Mesenchymal stem cell (in vitro differentiated cells and primary cell): Measurements from ENCODE around the gene PAQR9.

Experiments used
- DNase-seq: peaks from one replicate; pipeline ENCODE4 v3.0.0-alpha.2; 2013
- H2AFZ ChIP-seq: one replicate; pipeline ENCODE4 v1.6.1; 2013; ENCODE audit warnings: low read depth, mild to moderate bottlenecking, control low read depth, inconsistent platforms, low read length, moderate library complexity
- H2AK5ac ChIP-seq: 2 replicates; pipeline ENCODE4 v1.6.1; 2013; ENCODE audit warnings: low read length, moderate library complexity, mild to moderate bottlenecking, inconsistent platforms; ENCODE audit not compliant: severe bottlenecking
- H2BK120ac ChIP-seq: one replicate; pipeline ENCODE4 v1.6.1; 2013; ENCODE audit warnings: low read depth, mild to moderate bottlenecking, inconsistent platforms, low read length, moderate library complexity
- H2BK12ac ChIP-seq, 2 experiments: one replicate each; pipeline ENCODE4 v1.6.1; 2013; ENCODE audit warnings: inconsistent platforms in 2 of 2, low read length in 2 of 2, mild to moderate bottlenecking in 2 of 2, moderate library complexity in 2 of 2, control low read depth in 1 of 2
- H2BK15ac ChIP-seq: one replicate; pipeline ENCODE4 v1.6.1; 2013; ENCODE audit warnings: mild to moderate bottlenecking, low read depth, inconsistent platforms; ENCODE audit not compliant: poor library complexity, severe bottlenecking
- H2BK5ac ChIP-seq: 2 replicates; pipeline ENCODE4 v1.6.1; 2013; ENCODE audit warnings: low read depth, mild to moderate bottlenecking, low read length, control low read depth, inconsistent platforms; ENCODE audit not compliant: poor library complexity, severe bottlenecking
- H3K14ac ChIP-seq, 2 experiments: one replicate each; pipeline ENCODE4 v1.6.1; 2013; ENCODE audit warnings: inconsistent platforms in 2 of 2, low read length in 2 of 2, control low read depth in 1 of 2, mild to moderate bottlenecking in 1 of 2, moderate library complexity in 1 of 2
- H3K18ac ChIP-seq, 2 experiments: one replicate each; pipeline ENCODE4 v1.6.1; 2013; ENCODE audit warnings: inconsistent platforms in 2 of 2, low read length in 2 of 2, control low read depth in 1 of 2, low read depth in 1 of 2, mild to moderate bottlenecking in 1 of 2
- H3K23ac ChIP-seq, 2 experiments: one replicate each; pipeline ENCODE4 v1.6.1; 2013; ENCODE audit warnings: inconsistent platforms in 2 of 2, low read length in 2 of 2, mild to moderate bottlenecking in 2 of 2, moderate library complexity in 2 of 2, control low read depth in 1 of 2
- H3K27ac ChIP-seq: 2 replicates; pipeline ENCODE4 v1.5.1; 2013; ENCODE audit warnings: mild to moderate bottlenecking, moderate library complexity, low read length, control low read depth, inconsistent platforms; ENCODE audit not compliant: poor library complexity, severe bottlenecking
- H3K27me3 ChIP-seq, 2 experiments: 2 replicates each; pipeline versions ENCODE4 v1.6.1 to v1.7.0; 2013; ENCODE audit warnings: low read length in 2 of 2, mild to moderate bottlenecking in 2 of 2, moderate library complexity in 2 of 2, control low read depth in 1 of 2, inconsistent platforms in 1 of 2; ENCODE audit not compliant: control insufficient read depth in 1 of 2, insufficient read depth in 1 of 2
- H3K36me3 ChIP-seq, 2 experiments: 2 replicates each; pipeline versions ENCODE4 v1.6.1 to v1.7.0; 2013; ENCODE audit warnings: low read length in 2 of 2, control low read depth in 1 of 2, inconsistent platforms in 1 of 2, low read depth in 1 of 2, mild to moderate bottlenecking in 1 of 2; ENCODE audit not compliant: insufficient read depth in 2 of 2, control insufficient read depth in 1 of 2
- H3K4ac ChIP-seq, 2 experiments: one replicate each; pipeline ENCODE4 v1.6.1; 2013; ENCODE audit warnings: inconsistent platforms in 2 of 2, low read length in 2 of 2, mild to moderate bottlenecking in 2 of 2, moderate library complexity in 2 of 2, control low read depth in 1 of 2, low read depth in 1 of 2
- H3K4me1 ChIP-seq: 2 replicates; pipeline ENCODE4 v1.6.1; 2013; ENCODE audit warnings: low read depth, low read length, control low read depth; ENCODE audit not compliant: control insufficient read depth, insufficient read depth
- H3K4me2 ChIP-seq: 2 replicates; pipeline ENCODE4 v1.6.1; 2013; ENCODE audit warnings: low read length, mild to moderate bottlenecking, inconsistent platforms; ENCODE audit not compliant: poor library complexity, severe bottlenecking
- H3K4me3 ChIP-seq, 2 experiments: 2 replicates each; pipeline versions ENCODE4 v1.5.1 to v1.7.0; 2013; ENCODE audit warnings: low read length in 2 of 2, mild to moderate bottlenecking in 2 of 2, control low read depth in 1 of 2, low read depth in 1 of 2; ENCODE audit not compliant: insufficient read depth in 1 of 2
- H3K79me1 ChIP-seq: replicated peaks from 2 replicates; pipeline ENCODE4 v1.6.1; 2013; ENCODE audit warnings: mild to moderate bottlenecking, control low read depth, low read length, inconsistent platforms; ENCODE audit not compliant: poor library complexity, severe bottlenecking
- H3K9ac ChIP-seq: 2 replicates; pipeline ENCODE4 v1.7.0; 2013; ENCODE audit warnings: mild to moderate bottlenecking, low read length, moderate library complexity
- H3K9me3 ChIP-seq: 2 replicates; pipeline ENCODE4 v1.7.0; 2013; ENCODE audit warnings: mild to moderate bottlenecking, low read length; ENCODE audit not compliant: control insufficient read depth
- H4K8ac ChIP-seq: one replicate; pipeline ENCODE4 v1.6.1; 2013; ENCODE audit warnings: inconsistent platforms, mild to moderate bottlenecking, low read length, moderate library complexity
- H4K91ac ChIP-seq: one replicate; pipeline ENCODE4 v1.6.1; 2013; ENCODE audit warnings: mild to moderate bottlenecking, low read length, inconsistent platforms
- WGBS: methylation state at CpG from one replicate; pipeline ENCODE4 v1.1.7; 2013; ENCODE audit warnings: mixed read lengths; 5-methylcytosine and 5-hydroxymethylcytosine counted together

The PAQR9 gene

GRCh38 chr3:142931222-142931621 is 32.3 kb downstream of the PAQR9 start:
- Histone ChIP-seq H3K9me3 (no peaks in the 10 kb centered on the region), H3K9ac (no peak overlapping the region), H2BK5ac (no peak overlapping the region), H2AK5ac (no peak overlapping the region), H3K4me3 (no peak overlapping the region), H3K79me1 (no peaks in the 10 kb centered on the region), H2BK15ac (no peak overlapping the region), H4K91ac (no peak overlapping the region), H2BK12ac (no peak overlapping the region), H3K4me2 (no peak overlapping the region), H2AFZ (peak overlapping the region; percentile 18), H3K4ac (no peak overlapping the region), H3K4me1 (no peaks in the 10 kb centered on the region), H3K14ac (no peak overlapping the region), H3K27me3 (no peaks in the 10 kb centered on the region), H3K27ac (no peak overlapping the region), H4K8ac (no peak overlapping the region), H3K18ac (no peak overlapping the region), H3K23ac (peak overlapping the region in 1 of 2 experiments; percentile 1), H3K36me3 (no peaks in the 10 kb centered on the region), H2BK120ac (no peak overlapping the region)
- WGBS: 65% methylated on average over 6 of the region's 6 CpGs
- no peak for DNase-seq

- Histone ChIP-seq H3K23ac (no peak overlapping the region), H3K18ac (no peak overlapping the region), H3K9ac (no peak overlapping the region), H2BK15ac (no peak overlapping the region), H2AK5ac (no peak overlapping the region), H2BK120ac (no peak overlapping the region), H3K36me3 (no peaks in the 10 kb centered on the region), H3K4me3 (no peak overlapping the region), H2BK12ac (no peak overlapping the region), H3K9me3 (no peaks in the 10 kb centered on the region), H2BK5ac (no peak overlapping the region), H3K79me1 (no peaks in the 10 kb centered on the region), H4K91ac (no peak overlapping the region), H3K14ac (no peak overlapping the region), H3K27ac (no peak overlapping the region), H3K4me2 (no peak overlapping the region), H4K8ac (no peak overlapping the region), H3K27me3 (no peaks in the 10 kb centered on the region), H3K4ac (no peak overlapping the region), H2AFZ (no peak overlapping the region), H3K4me1 (no peaks in the 10 kb centered on the region)
- WGBS: 79% methylated on average over 2 of the region's 3 CpGs
- no peak for DNase-seq
Observed at GRCh38 chr3:142930463-142930862, 33.0 kb downstream of the PAQR9 start.

GRCh38 chr3:142929890-142930289 is 33.6 kb downstream of the PAQR9 start:
- no peak overlapping the region for H4K91ac ChIP-seq
- no peak overlapping the region for H3K4me2 ChIP-seq
- H2BK15ac ChIP-seq: no peak overlapping the region
- H3K9me3 ChIP-seq: no peaks in the 10 kb centered on the region
- H3K18ac ChIP-seq: no peak overlapping the region
- H4K8ac ChIP-seq: no peak overlapping the region
- no CpG with 5 or more reads among the region's 3 CpGs for WGBS
- H2BK12ac ChIP-seq: no peak overlapping the region
- H3K36me3 ChIP-seq: no peaks in the 10 kb centered on the region
- no peaks in the 10 kb centered on the region for H3K79me1 ChIP-seq
- H2AK5ac ChIP-seq: no peak overlapping the region
- H2BK120ac ChIP-seq: no peak overlapping the region
- no peak for DNase-seq
- no peak overlapping the region for H2BK5ac ChIP-seq
- no peak overlapping the region for H2AFZ ChIP-seq
- no peak overlapping the region for H3K27ac ChIP-seq
- H3K14ac ChIP-seq: no peak overlapping the region
- H3K4me1 ChIP-seq: no peaks in the 10 kb centered on the region
- H3K27me3 ChIP-seq: no peaks in the 10 kb centered on the region
- H3K4ac ChIP-seq: no peak overlapping the region
- H3K9ac ChIP-seq: no peak overlapping the region
- no peak overlapping the region for H3K23ac ChIP-seq
- H3K4me3 ChIP-seq: no peak overlapping the region

- no peak overlapping the region for H3K4me2 ChIP-seq
- 0% methylated on average over 1 of the region's 3 CpGs for WGBS
Observed at GRCh38 chr3:142929109-142929508, 34.4 kb downstream of the PAQR9 start.

More at GRCh38 chr3:142929109-142929508, 34.4 kb downstream of the PAQR9 start:
- no peaks in the 10 kb centered on the region for H3K79me1 ChIP-seq
- H3K23ac ChIP-seq: no peak overlapping the region
- no peak overlapping the region for H4K8ac ChIP-seq
- DNase-seq: peak; percentile 26
- no peak overlapping the region for H3K18ac ChIP-seq
- no peak overlapping the region for H2AFZ ChIP-seq
- no peak overlapping the region for H3K9ac ChIP-seq
- no peak overlapping the region for H2BK15ac ChIP-seq
- H3K27me3 ChIP-seq: no peaks in the 10 kb centered on the region
- no peaks in the 10 kb centered on the region for H3K4me1 ChIP-seq
- no peak overlapping the region for H3K4me3 ChIP-seq
- H4K91ac ChIP-seq: no peak overlapping the region
- no peak overlapping the region for H2BK120ac ChIP-seq
- no peak overlapping the region for H2BK5ac ChIP-seq
- no peaks in the 10 kb centered on the region for H3K36me3 ChIP-seq
- no peak overlapping the region for H2AK5ac ChIP-seq
- no peak overlapping the region for H3K14ac ChIP-seq
- H2BK12ac ChIP-seq: no peak overlapping the region
- H3K9me3 ChIP-seq: peaks cover 6% of the 10 kb centered on the region
- H3K27ac ChIP-seq: no peak overlapping the region
- H3K4ac ChIP-seq: no peak overlapping the region
